Measurements from ENCODE around the gene OGFOD3. TPM values are rescaled to one million over a fixed set of nuclear protein-coding genes. Genes with fewer than 3 reads are reported as not detected.
A peak's percentile ranks its signal among the peaks of the same experiment; 100 is the strongest.

OGFOD3 gene
- total and polyA plus RNA-seq, 9 of the 15 experiments (the other 6 are each of a cell fraction or from before 2014, with no cell fraction given) = 0.69 to 44.7 (median 18.9) TPM

- TF ChIP-seq ZNF449 (CRISPR knock-in tag; IDR thresholded peaks at IDR 0.05) (no peak), YBX1 (IDR thresholded peaks at IDR 0.05) (no peak), IRF9 (tag; IDR thresholded peaks at IDR 0.05) (no peak), FUS (optimal IDR thresholded peaks at IDR 0.05; ENCODE audit: low read depth, low read length) (peak; percentile 72), KLF1 (tag; IDR thresholded peaks at IDR 0.05) (no peak), SUPT5H (IDR thresholded peaks at IDR 0.05) (no peak), E2F4 (CRISPR knock-in tag; IDR thresholded peaks at IDR 0.05; ENCODE audit: low read depth) (no peak), ZNF174 (CRISPR knock-in tag; IDR thresholded peaks at IDR 0.05) (no peak), SPI1 (IDR thresholded peaks at IDR 0.05; ENCODE audit: borderline replicate concordance, low read depth, low read length) (no peak), ATF4 (CRISPR knock-in tag; IDR thresholded peaks at IDR 0.05) (no peak), MECOM (CRISPR knock-in tag; IDR thresholded peaks at IDR 0.05) (no peak), EZH2 (IDR thresholded peaks at IDR 0.05; ENCODE audit: borderline replicate concordance, low read depth, low read length) (no peak), CEBPG (CRISPR knock-in tag; IDR thresholded peaks at IDR 0.05) (no peak), CEBPG (tag; conservative IDR thresholded peaks at IDR 0.05 in 1 of 2, IDR thresholded peaks at IDR 0.05 in 1 of 2) (no peak), ZC3H11A (IDR thresholded peaks at IDR 0.05; ENCODE audit: low read depth, low read length) (no peak), TAL1 (IDR thresholded peaks at IDR 0.05) (no peak), MAX (CRISPR knock-in tag; IDR thresholded peaks at IDR 0.05) (no peak), ETV6 (IDR thresholded peaks at IDR 0.05; ENCODE audit: borderline replicate concordance in 1 of 2, low read depth in 2 of 2, low read length in 1 of 2) (no peak), ETV6 (CRISPR knock-in tag; IDR thresholded peaks at IDR 0.05; ENCODE audit: borderline replicate concordance) (no peak)
- TF ChIP-seq, protein P1, sequence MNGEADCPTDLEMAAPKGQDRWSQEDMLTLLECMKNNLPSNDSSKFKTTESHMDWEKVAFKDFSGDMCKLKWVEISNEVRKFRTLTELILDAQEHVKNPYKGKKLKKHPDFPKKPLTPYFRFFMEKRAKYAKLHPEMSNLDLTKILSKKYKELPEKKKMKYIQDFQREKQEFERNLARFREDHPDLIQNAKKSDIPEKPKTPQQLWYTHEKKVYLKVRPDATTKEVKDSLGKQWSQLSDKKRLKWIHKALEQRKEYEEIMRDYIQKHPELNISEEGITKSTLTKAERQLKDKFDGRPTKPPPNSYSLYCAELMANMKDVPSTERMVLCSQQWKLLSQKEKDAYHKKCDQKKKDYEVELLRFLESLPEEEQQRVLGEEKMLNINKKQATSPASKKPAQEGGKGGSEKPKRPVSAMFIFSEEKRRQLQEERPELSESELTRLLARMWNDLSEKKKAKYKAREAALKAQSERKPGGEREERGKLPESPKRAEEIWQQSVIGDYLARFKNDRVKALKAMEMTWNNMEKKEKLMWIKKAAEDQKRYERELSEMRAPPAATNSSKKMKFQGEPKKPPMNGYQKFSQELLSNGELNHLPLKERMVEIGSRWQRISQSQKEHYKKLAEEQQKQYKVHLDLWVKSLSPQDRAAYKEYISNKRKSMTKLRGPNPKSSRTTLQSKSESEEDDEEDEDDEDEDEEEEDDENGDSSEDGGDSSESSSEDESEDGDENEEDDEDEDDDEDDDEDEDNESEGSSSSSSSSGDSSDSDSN (IDR thresholded peaks at IDR 0.05; ENCODE audit: borderline replicate concordance in 1 of 2, low read depth in 2 of 2, low read length in 2 of 2) = peak in 1 of 2 experiments; percentile 18; a peak in 1 of 4 replicates
Observed at GRCh38 chr17:82458885-82459424, 40.6 kb upstream of the OGFOD3 start (continued).
